ENCODE data around the gene STK4.
A peak's percentile ranks its signal among the peaks of the same experiment; 100 is the strongest.

Gene STK4

GRCh38 chr20:44997171-44997570, 30.9 kb downstream of the STK4 start:
- TF ChIP-seq POLR2A (IDR thresholded peaks at IDR 0.05; ENCODE audit: extremely low read depth, insufficient read length) (no peak), MAX (IDR thresholded peaks at IDR 0.05; ENCODE audit: low read depth, low read length) (no peak), CTCF (IDR thresholded peaks at IDR 0.05; ENCODE audit: low read depth, low read length) (no peak), MYC (IDR thresholded peaks at IDR 0.05; ENCODE audit: low read depth, low read length) (no peak)
- DNase-seq (ENCODE audit: low read depth): no peak
- H3K4me3 ChIP-seq (ENCODE audit: low read depth, low read length): no peak overlapping the region

GRCh38 chr20:44997668-44998067, 31.4 kb downstream of the STK4 start:
- no peak overlapping the region for H3K4me3 ChIP-seq (ENCODE audit: low read depth, low read length)
- no peak for TF ChIP-seq POLR2A (IDR thresholded peaks at IDR 0.05; ENCODE audit: extremely low read depth, insufficient read length)
- no peak for TF ChIP-seq CTCF (IDR thresholded peaks at IDR 0.05; ENCODE audit: low read depth, low read length)
- TF ChIP-seq MAX (IDR thresholded peaks at IDR 0.05; ENCODE audit: low read depth, low read length): no peak
- TF ChIP-seq MYC (IDR thresholded peaks at IDR 0.05; ENCODE audit: low read depth, low read length): no peak
- no peak for DNase-seq (ENCODE audit: low read depth)

- no peak overlapping the region for H3K4me3 ChIP-seq (ENCODE audit: low read depth, low read length)
- no peak for DNase-seq (ENCODE audit: low read depth)
- no peak for TF ChIP-seq MAX (IDR thresholded peaks at IDR 0.05; ENCODE audit: low read depth, low read length)
- no peak for TF ChIP-seq MYC (IDR thresholded peaks at IDR 0.05; ENCODE audit: low read depth, low read length)
- no peak for TF ChIP-seq POLR2A (IDR thresholded peaks at IDR 0.05; ENCODE audit: extremely low read depth, insufficient read length)
- no peak for TF ChIP-seq CTCF (IDR thresholded peaks at IDR 0.05; ENCODE audit: low read depth, low read length)
Observed at GRCh38 chr20:45008521-45009049, 42.3 kb downstream of the STK4 start.

GRCh38 chr20:45010399-45010828, 44.1 kb downstream of the STK4 start:
- DNase-seq (ENCODE audit: low read depth): no peak

GRCh38 chr20:45011108-45011526, 44.8 kb downstream of the STK4 start:
- no peak overlapping the region for H3K4me3 ChIP-seq (ENCODE audit: low read depth, low read length)
- peak; percentile 70 for DNase-seq (ENCODE audit: low read depth)
- TF ChIP-seq CTCF (IDR thresholded peaks at IDR 0.05; ENCODE audit: low read depth, low read length): peak; percentile 83
- no peak for TF ChIP-seq POLR2A (IDR thresholded peaks at IDR 0.05; ENCODE audit: extremely low read depth, insufficient read length)

More at GRCh38 chr20:45010399-45010828, 44.1 kb downstream of the STK4 start:
- no peak overlapping the region for H3K4me3 ChIP-seq (ENCODE audit: low read depth, low read length)
- TF ChIP-seq CTCF (IDR thresholded peaks at IDR 0.05; ENCODE audit: low read depth, low read length) (no peak), POLR2A (IDR thresholded peaks at IDR 0.05; ENCODE audit: extremely low read depth, insufficient read length) (no peak), MAX (IDR thresholded peaks at IDR 0.05; ENCODE audit: low read depth, low read length) (no peak), MYC (IDR thresholded peaks at IDR 0.05; ENCODE audit: low read depth, low read length) (no peak)

All from NB4 (cell line).